Stimulated activated CD4-positive, alpha-beta T cell treated with anti-CD3 and anti-CD28 coated beads, Interleukin-1b, Interleukin-23, amount 100 ng/mL, for 48 hours (primary cell): Measurements from ENCODE around the gene PYGB.

Experiments used
- DNase-seq: peaks from one replicate; pipeline ENCODE4 v3.0.0-alpha.2; 2020

Gene PYGB

GRCh38 chr20:25283221-25283951, 35.5 kb downstream of the PYGB start:
- no peak for DNase-seq

DNA sequence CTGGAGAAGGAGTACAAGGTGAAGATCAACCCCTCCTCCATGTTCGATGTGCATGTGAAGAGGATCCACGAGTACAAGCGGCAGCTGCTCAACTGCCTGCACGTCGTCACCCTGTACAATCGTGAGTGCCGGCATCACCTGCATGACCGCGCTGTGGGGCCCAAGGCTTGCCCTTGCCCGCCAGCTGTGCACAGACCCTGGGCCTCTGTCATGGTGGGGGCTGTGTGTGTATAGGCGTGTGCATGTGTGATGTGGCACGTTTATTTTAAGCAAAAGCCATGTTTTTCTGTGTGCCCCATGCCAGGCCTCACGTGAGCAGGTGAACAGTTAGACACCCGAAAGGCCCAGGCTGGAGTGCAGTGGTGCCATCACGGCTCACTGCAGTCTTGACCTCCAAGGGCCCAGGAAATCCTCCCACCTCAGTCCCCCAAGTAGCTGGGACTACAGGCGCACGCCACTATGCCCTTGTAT, 36.3 kb downstream of the PYGB start:
- no peak for DNase-seq

- DNase-seq = no peak
Measured at GRCh38 chr20:25285091-25285647, 37.3 kb downstream of the PYGB start.

- DNase-seq = no peak
Measured at GRCh38 chr20:25285856-25286798, 38.2 kb downstream of the PYGB start.

- no peak for DNase-seq
Measured at GRCh38 chr20:25286917-25287316, 39.0 kb downstream of the PYGB start.

GRCh38 chr20:25287631-25288290, 39.9 kb downstream of the PYGB start:
- no peak for DNase-seq

- DNase-seq = no peak
Measured at GRCh38 chr20:25288291-25289181, 40.7 kb downstream of the PYGB start.

DNA sequence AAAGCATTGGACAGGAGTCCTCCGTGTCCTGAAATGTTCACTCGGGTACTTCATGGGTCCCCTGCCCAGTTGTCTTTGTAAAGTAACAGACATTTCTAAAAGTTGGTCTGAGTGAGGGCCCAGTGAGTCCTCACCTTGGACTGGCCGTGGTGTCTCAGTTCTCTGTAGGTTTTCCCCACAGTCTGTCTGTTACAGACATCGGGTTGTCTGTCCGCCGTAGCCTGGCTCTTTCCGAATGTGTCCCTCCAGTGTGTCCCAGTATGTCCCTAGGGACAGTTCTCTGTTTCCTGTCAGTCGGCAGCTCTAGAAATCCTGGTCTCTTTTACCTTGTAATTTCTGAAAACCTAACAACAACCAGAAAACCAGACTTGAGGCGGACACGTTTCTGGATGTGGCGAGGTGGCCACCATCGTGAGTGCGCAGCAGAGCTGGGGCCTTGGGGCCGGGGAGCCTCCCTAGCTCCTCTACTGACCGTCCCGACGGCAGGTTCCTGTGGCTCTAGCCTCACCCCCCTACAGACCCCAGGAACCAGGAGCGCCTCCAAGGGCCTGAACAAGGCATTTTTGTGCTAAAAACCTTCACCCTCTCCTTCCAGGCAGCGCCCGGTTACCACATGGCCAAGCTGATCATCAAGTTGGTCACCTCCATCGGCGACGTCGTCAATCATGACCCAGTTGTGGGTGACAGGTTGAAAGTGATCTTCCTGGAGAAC, 42.2 kb downstream of the PYGB start:
- DNase-seq = no peak

DNA sequence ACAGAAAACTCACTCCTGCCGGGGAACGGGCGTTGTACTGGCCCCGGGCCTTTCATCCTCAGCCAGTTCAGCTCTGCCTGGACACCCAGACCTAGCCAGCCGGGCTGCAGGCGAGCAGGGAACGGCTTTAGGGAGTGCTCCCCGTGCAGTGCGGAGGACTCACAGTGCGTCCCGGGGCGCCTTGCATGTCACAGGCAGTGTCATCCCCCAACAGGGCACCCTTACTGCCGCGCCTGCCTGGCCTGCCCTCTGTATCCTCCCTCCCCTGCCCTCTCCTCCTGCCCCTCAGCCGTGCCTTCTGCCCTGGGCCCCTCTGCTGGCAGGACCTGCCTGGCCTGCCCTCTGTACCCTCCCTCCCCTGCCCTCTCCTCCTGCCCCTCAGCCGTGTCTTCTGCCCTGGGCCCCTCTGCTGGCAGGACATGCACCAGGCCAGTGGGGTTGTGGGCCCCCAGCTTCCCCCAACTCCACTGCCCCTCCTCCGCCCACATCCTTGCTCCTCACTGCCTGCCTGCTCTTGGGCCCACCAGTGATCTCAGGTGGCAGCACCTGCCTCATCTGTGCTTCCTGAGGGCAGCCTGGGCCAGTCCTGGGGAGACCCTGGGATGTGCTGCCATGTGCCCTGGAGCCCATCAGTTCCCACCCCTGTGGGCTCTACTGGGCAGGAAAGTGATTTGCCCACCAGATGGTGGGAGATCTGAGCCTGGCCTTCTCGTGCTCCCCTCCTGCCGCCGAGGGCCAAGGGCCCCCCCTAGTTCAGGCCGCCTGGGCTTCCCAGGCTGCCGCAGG, 43.0 kb downstream of the PYGB start:
- DNase-seq = no peak

- DNase-seq = no peak
Measured at GRCh38 chr20:25291432-25292133, 43.7 kb downstream of the PYGB start.

- no peak for DNase-seq
Measured at GRCh38 chr20:25292176-25292891, 44.4 kb downstream of the PYGB start.

GRCh38 chr20:25293507-25293906, 45.6 kb downstream of the PYGB start:
- no peak for DNase-seq

- no peak for DNase-seq
Measured at GRCh38 chr20:25293910-25294458, 46.1 kb downstream of the PYGB start.

DNA sequence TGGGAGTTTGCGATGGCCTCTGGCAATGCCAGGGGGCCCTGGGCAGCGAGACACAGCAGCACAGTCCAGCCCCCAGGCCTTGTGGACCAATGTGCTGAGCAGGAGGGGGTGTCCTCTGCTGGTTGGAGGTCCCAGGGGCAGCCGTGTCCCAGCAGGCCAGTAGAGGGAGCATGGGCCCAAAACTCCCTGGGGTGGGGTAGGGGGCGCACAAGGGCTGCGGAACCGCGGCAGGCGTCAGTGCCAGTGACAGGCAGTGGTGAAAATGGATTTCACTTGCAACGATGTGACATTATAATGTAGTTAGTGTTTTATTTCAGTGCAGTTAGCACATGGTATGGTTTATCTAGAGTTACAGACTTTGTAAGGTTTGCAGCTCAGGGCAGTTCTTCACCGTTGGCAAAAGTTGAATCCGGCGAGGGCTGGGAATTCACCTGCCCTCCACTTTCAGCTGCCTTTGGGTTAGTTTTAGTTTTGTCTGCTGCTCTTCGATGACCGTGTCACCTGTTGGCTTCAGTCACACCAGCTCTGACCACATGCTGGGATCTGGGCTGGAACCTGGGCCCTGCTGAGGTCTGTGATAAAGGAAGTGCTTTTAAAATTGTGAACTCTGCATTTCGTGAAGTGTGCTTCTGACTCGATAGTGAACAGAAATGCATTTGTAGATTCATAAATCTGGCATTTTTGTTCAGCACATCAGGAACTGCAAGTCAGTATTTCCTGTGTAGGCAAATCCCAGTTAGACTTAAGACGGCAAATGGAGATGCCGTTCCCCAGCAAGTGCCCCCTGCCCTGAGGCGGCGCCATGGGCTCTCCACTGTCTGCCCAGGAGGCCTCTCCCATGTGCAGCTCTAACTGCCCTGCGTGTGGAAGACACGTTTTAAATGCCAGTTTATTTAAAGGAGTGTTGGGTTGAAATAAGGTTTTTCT, 46.8 kb downstream of the PYGB start:
- peak; percentile 55 for DNase-seq

DNA sequence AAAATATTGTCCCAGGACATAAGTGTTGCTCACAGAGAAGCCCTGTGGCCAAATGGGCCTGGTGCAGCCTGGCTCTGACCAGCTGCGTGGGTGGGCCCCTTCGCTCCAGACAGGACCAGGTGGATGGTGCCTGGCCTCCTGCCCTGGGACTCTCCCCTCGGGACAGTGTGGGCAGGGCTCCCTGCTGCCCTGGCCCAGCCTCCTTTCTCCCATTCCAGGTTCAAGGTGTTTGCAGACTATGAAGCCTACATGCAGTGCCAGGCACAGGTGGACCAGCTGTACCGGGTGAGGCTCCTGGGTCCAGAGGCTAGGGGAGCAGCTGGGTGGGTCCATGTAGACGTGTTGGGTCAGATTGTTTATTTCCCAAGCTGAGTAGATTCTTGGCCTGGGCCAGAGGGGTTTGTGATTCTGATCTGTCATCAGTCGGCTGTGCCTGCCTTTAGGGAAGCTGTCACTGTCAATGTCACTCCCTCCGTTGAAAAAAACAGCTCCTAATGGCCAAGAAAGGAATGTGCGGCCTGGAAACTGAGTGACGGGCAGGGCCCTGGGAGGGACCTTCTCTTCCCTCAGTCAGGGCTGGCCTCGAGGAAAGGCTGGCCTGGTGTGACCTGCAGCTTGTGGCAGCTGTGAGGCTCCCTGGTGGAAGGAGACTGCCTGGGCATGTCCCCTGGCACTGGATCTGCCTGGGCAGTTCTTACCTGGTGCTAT, 47.7 kb downstream of the PYGB start:
- no peak for DNase-seq

DNA sequence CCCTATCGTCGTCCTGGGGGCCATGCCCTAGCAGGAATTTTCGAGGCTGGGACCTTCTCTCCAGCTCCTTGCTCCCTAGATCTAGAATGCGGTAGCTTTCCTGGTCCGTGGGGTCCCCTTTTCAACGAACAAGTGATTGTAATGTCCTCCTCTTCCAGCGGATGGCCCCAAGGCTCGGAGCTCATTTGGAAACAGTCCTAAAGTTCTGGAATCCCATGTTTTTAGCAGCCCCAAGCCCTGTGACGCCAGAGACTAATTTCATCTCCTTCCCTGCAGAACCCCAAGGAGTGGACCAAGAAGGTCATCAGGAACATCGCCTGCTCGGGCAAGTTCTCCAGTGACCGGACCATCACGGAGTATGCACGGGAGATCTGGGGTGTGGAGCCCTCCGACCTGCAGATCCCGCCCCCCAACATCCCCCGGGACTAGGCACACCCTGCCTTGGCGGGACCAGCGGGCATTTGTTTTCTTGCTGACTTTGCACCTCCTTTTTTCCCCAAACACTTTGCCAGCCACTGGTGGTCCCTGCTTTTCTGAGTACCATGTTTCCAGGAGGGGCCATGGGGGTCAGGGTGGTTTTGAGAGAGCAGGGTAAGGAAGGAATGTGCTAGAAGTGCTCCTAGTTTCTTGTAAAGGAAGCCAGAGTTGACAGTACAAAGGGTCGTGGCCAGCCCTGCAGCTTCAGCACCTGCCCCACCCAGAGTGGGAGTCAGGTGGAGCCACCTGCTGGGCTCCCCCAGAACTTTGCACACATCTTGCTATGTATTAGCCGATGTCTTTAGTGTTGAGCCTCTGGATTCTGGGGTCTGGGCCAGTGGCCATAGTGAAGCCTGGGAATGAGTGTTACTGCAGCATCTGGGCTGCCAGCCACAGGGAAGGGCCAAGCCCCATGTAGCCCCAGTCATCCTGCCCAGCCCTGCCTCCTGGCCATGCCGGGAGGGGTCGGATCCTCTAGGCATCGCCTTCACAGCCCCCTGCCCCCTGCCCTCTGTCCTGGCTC, 48.5 kb downstream of the PYGB start:
- peak; percentile 20 for DNase-seq
